ENCODE results near the gene EEIG1.

DNA sequence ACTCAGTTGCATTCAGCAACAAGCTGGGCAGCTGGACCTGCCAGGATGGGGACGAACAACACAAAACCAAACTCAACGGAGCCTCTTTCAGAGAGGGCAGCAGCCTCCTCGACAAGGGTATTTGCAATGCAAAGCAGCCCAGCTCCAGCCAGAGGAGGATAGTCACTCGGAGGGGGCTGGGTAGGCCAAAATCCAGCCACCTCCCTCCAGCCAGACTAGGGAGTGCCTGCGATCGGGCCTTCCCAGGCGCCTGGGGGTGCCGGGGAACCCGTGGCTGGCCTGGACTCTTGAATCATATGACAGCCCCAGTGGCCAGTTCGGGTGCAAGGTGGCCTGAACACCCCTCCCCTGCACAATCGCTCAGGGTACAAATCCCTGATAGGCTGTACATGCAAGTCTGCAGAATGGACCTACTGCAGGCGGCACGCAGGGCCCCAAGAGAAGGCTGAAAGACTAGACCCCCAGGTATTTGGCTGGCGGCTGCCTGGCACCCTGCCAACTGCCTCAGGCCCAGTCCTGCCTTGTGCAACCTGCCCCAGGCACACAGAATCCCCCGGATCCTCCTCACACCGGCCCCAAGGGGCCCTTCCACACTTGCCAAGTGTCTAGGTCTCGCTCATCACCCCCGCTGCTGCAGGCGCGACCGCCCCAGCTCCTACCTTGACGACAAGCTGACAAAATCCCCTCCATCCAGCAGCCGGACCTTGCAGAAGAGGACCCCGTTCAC is 1.3 kb downstream of the EEIG1 start:
- TF ChIP-seq FOXA1 (IDR thresholded peaks at IDR 0.05) (no peak), SUZ12 (IDR thresholded peaks at IDR 0.05) (no peak), BHLHE40 (IDR thresholded peaks at IDR 0.05; ENCODE audit: borderline replicate concordance) (no peak), SP1 (IDR thresholded peaks at IDR 0.05) (no peak), TARDBP (IDR thresholded peaks at IDR 0.05) (no peak), FOXM1 (IDR thresholded peaks at IDR 0.05; ENCODE audit: borderline replicate concordance) (no peak), HDGF (IDR thresholded peaks at IDR 0.05; ENCODE audit: borderline replicate concordance) (no peak), ZNF384 (IDR thresholded peaks at IDR 0.05) (no peak)
- TF ChIP-seq, protein P1, sequence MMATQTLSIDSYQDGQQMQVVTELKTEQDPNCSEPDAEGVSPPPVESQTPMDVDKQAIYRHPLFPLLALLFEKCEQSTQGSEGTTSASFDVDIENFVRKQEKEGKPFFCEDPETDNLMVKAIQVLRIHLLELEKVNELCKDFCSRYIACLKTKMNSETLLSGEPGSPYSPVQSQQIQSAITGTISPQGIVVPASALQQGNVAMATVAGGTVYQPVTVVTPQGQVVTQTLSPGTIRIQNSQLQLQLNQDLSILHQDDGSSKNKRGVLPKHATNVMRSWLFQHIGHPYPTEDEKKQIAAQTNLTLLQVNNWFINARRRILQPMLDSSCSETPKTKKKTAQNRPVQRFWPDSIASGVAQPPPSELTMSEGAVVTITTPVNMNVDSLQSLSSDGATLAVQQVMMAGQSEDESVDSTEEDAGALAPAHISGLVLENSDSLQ (IDR thresholded peaks at IDR 0.05): no peak
